HG02588 (cell line): Measurements from ENCODE around the gene LRRTM4.
"Not testable (repeated sequence)": the region's sequence is repeated elsewhere in the genome, so short reads cannot be mapped to it uniquely, and the experiment has no call there.

Experiments used
- ATAC-seq: cut with Tn5 transposase; IDR thresholded peaks from one replicate; pipeline ENCODE4 v1.9.1; 2021; ENCODE audit warnings: mild to moderate bottlenecking, moderate library complexity; ENCODE audit not compliant: unreplicated experiment

Gene LRRTM4

DNA sequence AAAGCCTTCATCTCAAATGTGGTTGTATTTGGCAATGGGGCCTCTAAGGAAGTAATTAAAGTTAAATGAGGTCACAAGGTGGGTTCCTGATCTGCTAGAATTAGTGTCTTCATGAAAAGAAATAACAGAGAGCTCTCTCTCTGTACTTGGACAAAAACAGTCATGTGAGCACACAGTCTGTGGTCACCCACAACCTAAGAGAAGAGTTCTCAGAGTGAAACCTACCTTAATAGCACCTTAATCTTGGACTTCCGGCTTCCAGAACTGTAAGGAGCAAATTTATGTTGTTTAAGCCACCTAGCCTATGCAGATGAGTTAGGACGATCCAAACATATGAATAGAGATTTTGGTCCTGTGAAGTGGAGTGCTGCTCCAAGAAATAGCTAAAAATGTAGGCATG is 758.9 kb downstream of the LRRTM4 start:
- no peak for ATAC-seq

DNA sequence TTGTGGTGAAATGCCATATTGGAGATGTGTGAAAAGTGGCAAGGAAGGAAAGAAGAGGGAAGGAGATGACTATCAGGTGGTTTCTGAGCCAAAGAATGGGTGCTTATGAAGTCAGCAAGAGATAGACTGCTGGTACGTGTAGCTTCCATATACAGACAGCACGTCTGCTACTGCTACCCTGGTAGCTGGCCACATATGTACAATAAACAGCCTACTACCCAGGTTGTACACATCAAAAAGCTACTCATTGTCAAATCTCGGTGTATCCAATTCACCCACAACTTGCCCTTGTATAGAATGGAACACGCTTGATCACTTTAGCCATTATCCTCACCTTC is 761.8 kb downstream of the LRRTM4 start:
- no peak for ATAC-seq

DNA sequence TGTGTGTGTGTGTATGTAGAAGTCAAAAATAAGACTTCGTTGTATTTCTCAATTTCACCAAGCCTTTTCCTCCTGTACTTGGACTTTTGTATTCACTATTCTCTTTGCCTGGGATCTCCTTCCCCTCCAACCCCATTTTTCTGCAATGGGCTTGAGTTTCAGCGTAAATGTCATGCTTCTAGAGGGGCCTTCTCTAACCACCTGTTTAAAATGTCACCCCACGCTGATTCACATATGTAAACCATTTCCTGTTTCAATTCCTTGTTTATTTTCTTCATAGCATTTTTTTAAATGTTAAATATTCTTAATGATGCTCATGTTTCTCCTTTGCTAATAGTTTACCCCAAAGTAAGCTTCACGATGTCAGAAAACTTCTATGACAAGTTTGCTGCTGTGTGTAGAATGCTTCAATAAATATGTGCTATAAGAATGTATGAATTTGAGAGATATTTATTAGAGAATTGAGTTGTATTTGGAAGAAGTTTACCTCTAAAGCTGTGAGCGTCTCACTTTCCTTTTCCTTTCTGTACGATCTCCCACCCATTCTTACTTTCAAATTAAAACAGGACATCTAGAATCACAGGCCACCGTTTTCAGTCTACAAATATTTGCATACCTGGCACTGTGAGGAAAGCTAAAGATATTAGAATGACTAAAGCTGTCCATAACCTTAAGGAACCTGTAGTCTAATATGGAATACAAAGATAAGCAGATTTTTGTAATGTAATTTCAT is 762.4 kb downstream of the LRRTM4 start:
- no peak for ATAC-seq

DNA sequence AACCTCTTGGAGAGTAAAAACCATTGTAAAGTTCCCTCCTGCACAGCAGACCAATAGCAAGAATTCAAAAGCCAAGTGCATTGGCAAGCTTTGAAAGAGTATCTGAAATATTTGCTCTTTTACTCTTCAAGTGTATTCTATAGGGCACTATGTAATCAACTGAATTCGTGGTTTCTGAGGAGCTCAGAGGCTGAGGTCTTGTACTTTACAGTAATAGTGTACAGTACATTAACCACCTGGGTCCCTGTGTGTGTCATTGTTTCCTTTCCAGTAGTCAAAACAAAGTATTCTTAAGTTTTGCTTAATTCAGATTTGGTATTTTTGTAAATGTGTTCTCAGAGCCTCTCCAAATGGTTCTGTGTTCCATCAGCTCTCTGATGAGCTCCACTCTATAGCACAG is 769.7 kb downstream of the LRRTM4 start:
- no peak for ATAC-seq

DNA sequence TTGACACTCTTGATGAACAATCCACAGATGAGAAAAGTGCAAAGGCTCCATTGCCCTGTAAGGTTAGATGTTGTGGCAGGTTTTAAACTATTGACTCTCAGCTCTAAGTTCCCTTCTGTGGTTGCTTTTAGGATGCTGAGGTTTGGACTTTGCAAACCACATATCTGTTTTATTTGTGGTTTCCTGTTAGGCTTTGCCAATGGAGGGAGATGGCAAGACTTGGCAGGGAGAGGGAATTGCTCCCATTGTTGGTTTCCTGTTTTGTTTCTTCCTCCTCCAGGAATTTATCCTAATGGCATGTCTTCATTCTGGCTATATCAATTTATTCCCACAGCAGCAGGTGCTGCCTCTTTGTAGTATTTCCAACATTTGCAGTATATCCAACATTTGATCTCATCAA is 772.3 kb downstream of the LRRTM4 start:
- ATAC-seq: no peak

DNA sequence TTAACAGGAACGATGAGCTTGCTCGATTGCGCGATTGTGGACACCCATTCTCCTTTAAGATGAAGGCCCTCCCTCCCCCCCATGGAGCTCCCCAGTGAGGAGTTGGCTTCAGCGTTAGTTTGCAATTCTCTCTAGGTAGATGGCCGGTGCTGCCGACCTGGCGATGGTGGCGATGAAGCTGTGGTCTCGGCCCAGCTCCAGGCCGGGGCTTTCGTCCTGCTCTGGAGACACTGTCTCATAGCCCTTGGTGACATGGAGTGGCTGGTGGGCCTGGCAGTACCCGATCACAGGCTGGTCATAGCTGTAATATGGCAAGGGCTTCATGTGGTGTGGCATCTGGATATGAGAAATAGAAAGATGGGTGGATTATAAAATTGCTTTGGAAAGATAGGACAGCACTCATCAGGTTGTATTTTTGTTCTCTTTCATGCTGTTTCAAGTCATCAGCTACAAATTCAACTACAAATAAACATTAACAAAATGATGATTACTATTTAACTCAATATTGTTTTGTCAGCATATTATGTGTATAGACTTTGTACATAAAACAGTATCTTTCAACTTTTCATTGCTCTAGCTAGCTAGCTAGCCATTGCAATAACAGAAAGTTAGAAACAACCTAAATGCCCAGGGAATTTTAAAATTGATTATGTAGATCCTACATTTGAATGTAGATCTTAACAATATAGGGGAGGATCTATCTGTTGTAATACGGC is 773.4 kb downstream of the LRRTM4 start:
- no peak for ATAC-seq

DNA sequence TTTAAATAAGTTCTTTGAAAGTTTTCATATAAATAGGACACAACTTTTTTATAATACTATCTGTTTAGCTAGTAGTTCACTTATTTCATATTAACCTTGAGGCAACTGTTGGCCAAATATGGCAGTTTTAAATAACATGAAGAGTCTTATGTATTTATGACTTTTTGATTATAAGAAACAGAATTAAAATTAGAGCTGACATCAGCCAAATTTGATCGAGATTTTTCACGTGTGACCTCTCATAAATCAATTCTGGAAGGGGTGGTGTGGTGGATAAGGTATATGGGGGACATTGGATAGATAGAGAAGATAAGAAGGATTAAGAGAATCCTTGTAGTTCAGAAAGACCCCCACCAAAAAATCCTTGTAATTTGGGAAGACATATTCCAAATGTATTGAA is 776.6 kb downstream of the LRRTM4 start:
- ATAC-seq: no peak

DNA sequence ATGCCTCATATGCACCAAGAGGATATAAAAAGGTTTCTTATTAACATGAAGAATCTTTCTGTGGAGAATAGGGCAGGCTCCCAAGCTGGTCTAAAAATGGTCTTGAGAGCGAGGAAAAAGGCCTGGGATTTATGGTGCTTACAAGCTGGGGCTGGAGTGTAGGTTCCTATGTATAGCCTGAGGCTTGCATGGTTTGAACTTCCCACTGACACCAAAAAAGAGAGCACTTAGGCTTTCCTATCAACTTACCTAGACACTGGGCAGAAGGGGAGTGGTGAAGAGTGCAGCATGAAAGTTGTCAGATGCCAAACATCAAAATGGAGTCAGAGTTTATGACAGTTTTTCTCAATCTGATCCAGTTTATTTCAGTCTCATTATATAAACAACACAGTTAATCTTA is 784.6 kb downstream of the LRRTM4 start:
- ATAC-seq: no peak

DNA sequence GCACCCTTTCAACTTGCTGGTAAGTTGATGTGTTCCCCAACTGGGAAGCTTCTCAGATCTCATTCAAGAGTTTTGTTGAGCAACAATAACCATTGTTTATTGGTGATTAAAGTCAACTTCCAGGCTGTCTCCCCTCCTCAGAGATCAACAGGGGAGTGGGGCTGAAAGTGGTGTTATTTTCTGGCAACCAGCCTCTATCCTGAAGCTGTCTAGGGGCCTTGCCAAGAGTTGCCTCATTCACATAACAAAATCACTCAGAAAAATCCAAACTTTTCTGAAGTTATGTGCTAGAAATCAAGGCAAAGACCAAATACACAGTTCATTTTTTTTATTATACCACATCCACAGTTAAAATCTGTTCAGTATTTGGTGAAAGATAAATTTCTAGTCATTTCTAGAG is 788.4 kb downstream of the LRRTM4 start:
- no peak for ATAC-seq

DNA sequence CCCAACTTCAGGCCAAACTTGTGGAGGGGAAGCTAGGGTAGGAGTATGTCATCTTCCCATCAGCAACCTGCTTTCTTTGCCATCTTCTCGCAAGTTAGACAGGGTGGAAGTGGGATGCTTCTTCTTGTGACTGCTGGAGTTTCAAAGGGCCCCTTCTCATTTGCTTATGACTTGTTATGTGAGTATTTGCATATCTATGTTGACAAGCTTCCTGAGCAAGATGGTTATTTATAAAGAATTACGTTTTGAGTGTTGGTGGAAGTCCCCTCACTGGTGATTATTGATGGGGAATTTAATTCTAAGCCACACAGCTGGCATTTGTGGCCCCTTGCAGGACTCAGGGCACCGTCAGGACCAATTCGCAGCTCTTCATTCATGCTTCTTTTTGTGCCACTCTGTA is 791.0 kb downstream of the LRRTM4 start:
- no peak for ATAC-seq

DNA sequence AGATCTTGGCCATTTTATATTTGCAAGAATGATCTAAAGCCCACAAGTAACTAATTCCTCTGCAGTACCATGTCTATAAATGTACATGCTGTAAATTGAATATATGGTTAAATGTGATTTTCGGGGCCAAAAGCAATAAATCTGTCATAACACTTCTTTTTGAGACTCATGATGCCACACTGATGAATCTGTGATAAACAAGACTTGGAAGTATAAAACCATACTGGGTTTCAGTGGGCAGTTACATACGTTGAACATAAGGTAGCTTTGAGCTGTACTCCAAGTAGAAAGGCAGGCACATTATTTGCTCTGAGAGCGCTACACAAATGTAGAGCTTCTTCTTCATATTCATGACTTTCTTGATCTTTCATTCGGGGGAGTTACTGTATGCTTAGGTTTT is 792.2 kb downstream of the LRRTM4 start:
- ATAC-seq: no peak

DNA sequence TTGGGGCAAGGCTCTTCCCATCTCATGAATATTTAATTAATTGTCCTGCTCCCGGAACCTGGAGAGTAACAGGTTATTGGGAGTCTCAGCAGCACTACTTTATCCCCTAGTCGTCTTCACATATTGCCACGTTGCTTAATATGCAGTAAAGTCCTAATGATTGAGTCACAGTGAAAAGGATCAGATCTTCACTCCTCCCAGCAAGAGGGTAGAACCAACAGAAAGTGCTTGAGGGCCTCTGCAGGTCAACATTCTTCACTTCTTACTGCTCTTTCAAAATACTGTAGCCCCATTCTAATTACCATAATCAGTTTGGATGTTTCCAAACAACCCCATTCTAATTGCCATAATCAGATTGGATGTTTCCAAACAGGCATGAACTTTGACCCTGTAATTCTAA is 801.0 kb downstream of the LRRTM4 start:
- no peak for ATAC-seq

DNA sequence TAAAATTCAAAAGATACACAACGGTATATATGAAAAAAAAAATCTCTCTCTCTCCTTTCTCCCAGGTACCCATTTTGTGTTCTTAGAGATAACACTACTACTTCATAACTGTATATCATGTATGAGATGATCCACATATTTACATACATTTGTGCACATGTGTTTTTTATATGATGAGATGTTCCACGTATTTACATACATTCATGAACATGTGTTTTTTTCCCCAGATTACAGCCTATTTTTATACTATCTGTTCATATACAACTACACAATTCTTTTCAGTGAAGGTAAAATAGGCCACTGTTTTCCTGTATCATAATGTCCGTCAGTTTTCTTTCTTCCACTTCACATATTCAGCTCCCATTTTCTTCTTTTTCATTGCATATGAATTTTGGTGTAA is 808.9 kb downstream of the LRRTM4 start:
- no peak for ATAC-seq

DNA sequence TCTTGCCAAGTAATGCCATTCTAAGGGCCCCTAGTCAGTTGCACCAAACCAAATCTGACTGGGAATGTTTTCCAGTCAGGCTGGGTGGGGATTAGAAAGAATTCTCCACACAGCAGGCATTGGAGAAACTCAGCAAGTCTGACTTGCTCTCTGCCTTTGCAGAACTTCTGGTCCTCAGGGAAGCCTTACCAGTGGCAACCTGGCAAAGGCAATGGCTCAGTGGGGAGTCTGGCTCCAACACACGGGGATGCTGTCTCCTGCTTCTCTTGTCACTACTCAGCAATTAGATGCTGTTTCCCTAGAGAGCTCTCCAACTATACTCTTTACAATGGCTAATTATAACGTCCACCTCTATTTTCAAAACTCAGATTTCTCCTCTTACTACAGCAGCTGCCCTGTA is 810.7 kb downstream of the LRRTM4 start:
- no peak for ATAC-seq

DNA sequence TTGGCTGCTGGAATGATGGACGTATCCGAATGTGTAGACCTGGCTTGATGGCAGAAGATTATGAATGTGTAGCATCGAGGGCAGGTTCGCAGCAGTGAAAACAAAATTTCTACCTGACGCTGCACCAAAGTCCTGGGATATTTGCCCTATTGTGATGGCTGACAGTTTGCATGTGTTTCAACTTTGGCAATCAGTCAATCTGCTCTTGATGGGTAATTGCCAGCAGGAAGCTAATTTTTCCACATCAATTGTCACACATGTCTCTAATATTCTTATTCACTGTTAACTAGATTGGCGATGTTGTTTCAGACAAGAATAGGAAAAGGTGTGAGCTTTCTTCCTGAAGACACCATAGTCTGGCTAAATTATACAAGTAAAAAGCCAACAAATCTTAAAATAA is 821.3 kb downstream of the LRRTM4 start:
- no peak for ATAC-seq

DNA sequence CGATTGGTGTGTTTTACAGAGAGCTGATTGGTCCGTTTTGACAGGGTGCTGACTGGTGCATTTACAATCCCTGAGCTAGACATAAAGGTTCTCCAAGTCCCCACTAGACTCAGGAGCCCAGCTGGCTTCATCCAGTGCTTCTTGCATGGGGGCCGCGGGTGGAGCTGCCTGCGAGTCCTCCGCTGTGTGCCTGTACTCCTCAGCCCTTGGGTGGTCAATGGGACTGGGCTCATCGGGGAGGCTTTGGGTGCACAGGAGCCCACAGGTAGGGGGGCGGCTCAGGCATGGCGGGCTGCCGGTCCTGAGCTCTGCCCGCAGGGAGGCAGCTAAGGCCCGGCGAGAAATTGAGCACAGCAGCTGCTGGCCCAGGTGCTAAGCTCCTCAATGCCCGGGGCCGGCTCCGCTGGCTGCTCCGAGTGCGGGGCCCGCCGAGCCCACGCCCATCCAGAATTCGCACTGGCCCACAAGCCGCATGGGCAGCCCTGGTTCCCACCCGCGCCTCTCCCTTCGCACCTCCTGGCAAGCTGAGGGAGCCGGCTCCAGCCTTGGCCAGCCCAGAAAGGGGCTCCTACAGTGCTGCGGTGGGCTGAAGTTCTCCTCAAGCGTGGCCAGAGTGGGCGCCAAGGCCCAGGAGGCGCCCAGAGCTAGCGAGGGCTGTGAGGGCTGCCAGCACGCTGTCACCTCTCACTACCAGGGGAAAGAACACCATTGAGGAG is 824.0 kb downstream of the LRRTM4 start:
- ATAC-seq: not testable (repeated sequence)
